Measurements from ENCODE around the gene CCL16. TPM values are rescaled to one million over a fixed set of nuclear protein-coding genes. Genes with fewer than 3 reads are reported as not detected.
"Not testable (repeated sequence)": the region's sequence is repeated elsewhere in the genome, so short reads cannot be mapped to it uniquely, and the experiment has no call there.

Gene CCL16
- total and polyA plus RNA-seq, 5 donors from 2014 or later: not detected

DNA sequence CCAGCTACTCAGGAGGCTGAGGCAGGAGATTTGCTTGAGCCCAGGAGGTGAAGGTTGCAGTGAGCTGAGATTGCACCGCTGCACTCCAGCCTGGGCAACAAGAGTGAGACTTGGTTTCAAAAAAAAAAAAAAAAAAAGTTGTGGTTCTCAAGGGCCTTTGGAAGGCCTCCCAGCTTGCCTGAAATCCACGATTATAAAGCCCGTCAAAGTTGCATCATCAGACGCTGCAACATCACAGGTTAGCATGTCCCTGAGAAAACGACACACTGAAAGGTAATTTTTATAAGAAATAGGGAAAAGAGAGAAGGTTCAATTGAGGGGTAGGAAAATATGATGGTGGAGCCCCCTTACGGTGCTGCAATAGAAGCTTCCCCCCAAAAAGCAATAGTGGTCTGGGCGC, 33.2 kb downstream of the CCL16 start:
- H3K36me3 ChIP-seq (ENCODE audit: control insufficient read depth, insufficient read depth, low read length): no peaks in the 10 kb centered on the region
- no peaks in the 10 kb centered on the region for H3K4me1 ChIP-seq (ENCODE audit: control insufficient read depth, insufficient read depth, low read length, poor library complexity, severe bottlenecking)
- no peaks in the 10 kb centered on the region for H3K9me3 ChIP-seq (ENCODE audit: control insufficient read depth in 2 of 2, low read length in 2 of 2)
- no peak overlapping the region for H3K4me3 ChIP-seq (ENCODE audit: low read depth, low read length)
- Mint-ChIP-seq H3K27me3 (peaks cover 22% of the 10 kb centered on the region), H3K36me3 (no peaks in the 10 kb centered on the region), H3K27ac (no peak overlapping the region), H3K4me1 (peaks cover 0 to 4% (median 0%) of the 10 kb centered on the region in 4 donors), H3K4me3 (no peak overlapping the region), H3K9me3 (no peaks in the 10 kb centered on the region)
- H3K27ac ChIP-seq (ENCODE audit: insufficient read depth, low read length, poor library complexity, severe bottlenecking): no peak overlapping the region
- H3K27me3 ChIP-seq (ENCODE audit: control insufficient read depth, insufficient read depth, low read length): no peaks in the 10 kb centered on the region
- no peak for ATAC-seq (ENCODE audit: low read depth in 2 of 2)
- no peak for DNase-seq

- H3K27me3 Mint-ChIP-seq: peaks cover 22% of the 10 kb centered on the region
- H3K4me3 Mint-ChIP-seq: no peak overlapping the region
- ATAC-seq (ENCODE audit: low read depth in 2 of 2): peak; percentile 67 to 82
- Histone ChIP-seq H3K36me3 (ENCODE audit: control insufficient read depth, insufficient read depth, low read length) (no peaks in the 10 kb centered on the region), H3K27me3 (ENCODE audit: control insufficient read depth, insufficient read depth, low read length) (no peaks in the 10 kb centered on the region), H3K9me3 (ENCODE audit: control insufficient read depth in 2 of 2, low read length in 2 of 2) (no peaks in the 10 kb centered on the region), H3K4me3 (ENCODE audit: low read depth, low read length) (no peak overlapping the region), H3K27ac (ENCODE audit: insufficient read depth, low read length, poor library complexity, severe bottlenecking) (no peak overlapping the region), H3K4me1 (ENCODE audit: control insufficient read depth, insufficient read depth, low read length, poor library complexity, severe bottlenecking) (no peaks in the 10 kb centered on the region)
- H3K9me3 Mint-ChIP-seq: no peaks in the 10 kb centered on the region
- peak in 2 of 3 donors; percentile 11 to 60 for DNase-seq
- H3K27ac Mint-ChIP-seq: no peak overlapping the region
- peaks cover 0 to 4% (median 0%) of the 10 kb centered on the region in 4 donors for H3K4me1 Mint-ChIP-seq
- no peaks in the 10 kb centered on the region for H3K36me3 Mint-ChIP-seq
Measured at GRCh38 chr17:35947156-35947585, 34.1 kb downstream of the CCL16 start.

GRCh38 chr17:35944151-35944550, 37.1 kb downstream of the CCL16 start:
- no peaks in the 10 kb centered on the region for H3K36me3 ChIP-seq (ENCODE audit: control insufficient read depth, insufficient read depth, low read length)
- no peak for ATAC-seq (ENCODE audit: low read depth in 2 of 2)
- H3K27ac ChIP-seq (ENCODE audit: insufficient read depth, low read length, poor library complexity, severe bottlenecking): no peak overlapping the region
- H3K4me1 Mint-ChIP-seq: no peaks in the 10 kb centered on the region
- H3K27me3 ChIP-seq (ENCODE audit: control insufficient read depth, insufficient read depth, low read length): no peaks in the 10 kb centered on the region
- H3K36me3 Mint-ChIP-seq: no peaks in the 10 kb centered on the region
- H3K9me3 Mint-ChIP-seq: no peaks in the 10 kb centered on the region
- peaks cover 23% of the 10 kb centered on the region for H3K27me3 Mint-ChIP-seq
- no peaks in the 10 kb centered on the region for H3K9me3 ChIP-seq (ENCODE audit: control insufficient read depth in 2 of 2, low read length in 2 of 2)
- no peak overlapping the region for H3K27ac Mint-ChIP-seq
- DNase-seq: no peak
- H3K4me1 ChIP-seq (ENCODE audit: control insufficient read depth, insufficient read depth, low read length, poor library complexity, severe bottlenecking): no peaks in the 10 kb centered on the region
- H3K4me3 Mint-ChIP-seq: no peak overlapping the region
- H3K4me3 ChIP-seq (ENCODE audit: low read depth, low read length): no peak overlapping the region

DNA sequence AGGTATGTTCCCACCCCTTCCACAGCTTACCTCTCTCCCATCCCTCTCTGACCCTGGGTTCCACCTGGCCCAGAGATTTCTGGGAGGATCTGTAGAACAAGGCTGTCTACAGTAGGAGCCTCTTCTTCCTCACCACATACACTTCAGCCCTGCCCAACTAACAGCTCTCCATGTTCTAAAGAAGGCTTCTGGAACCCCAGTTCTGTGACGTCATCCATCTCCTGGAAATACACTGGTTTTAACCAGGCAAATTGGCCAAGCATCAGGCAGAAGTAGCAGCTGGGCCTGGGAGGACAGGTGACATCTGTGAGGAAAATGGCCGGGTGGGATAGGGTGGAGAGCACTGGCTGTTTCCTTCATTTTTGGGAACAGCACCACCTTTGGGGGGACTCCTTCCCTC, 37.8 kb downstream of the CCL16 start, which contains the start of gene LYZL6:
LYZL6 (minus strand) TSS at position 177 of the 400 bp plus-strand sequence. CDS start 4,357 bp downstream, outside the sequence.
- H3K9me3 Mint-ChIP-seq: no peaks in the 10 kb centered on the region
- H3K27ac Mint-ChIP-seq: no peak within 1 kb of the TSS
- H3K27me3 ChIP-seq (ENCODE audit: control insufficient read depth, insufficient read depth, low read length): peaks cover 3% of the 10 kb centered on the region
- no peak for DNase-seq
- no peak within 1 kb of the TSS for H3K27ac ChIP-seq (ENCODE audit: insufficient read depth, low read length, poor library complexity, severe bottlenecking)
- no peak for ATAC-seq (ENCODE audit: low read depth in 2 of 2)
- H3K36me3 ChIP-seq (ENCODE audit: control insufficient read depth, insufficient read depth, low read length): no peaks in the 10 kb centered on the region
- H3K36me3 Mint-ChIP-seq: no peaks in the 10 kb centered on the region
- no peaks in the 10 kb centered on the region for H3K9me3 ChIP-seq (ENCODE audit: control insufficient read depth in 2 of 2, low read length in 2 of 2)
- no peaks in the 10 kb centered on the region for H3K4me1 Mint-ChIP-seq
- no peak within 1 kb of the TSS for H3K4me3 Mint-ChIP-seq
- H3K4me1 ChIP-seq (ENCODE audit: control insufficient read depth, insufficient read depth, low read length, poor library complexity, severe bottlenecking): no peaks in the 10 kb centered on the region
- H3K4me3 ChIP-seq (ENCODE audit: low read depth, low read length): no peak within 1 kb of the TSS
- peaks cover 21% of the 10 kb centered on the region for H3K27me3 Mint-ChIP-seq

- no peak overlapping the region for H3K4me3 Mint-ChIP-seq
- Histone ChIP-seq H3K27ac (ENCODE audit: insufficient read depth, low read length, poor library complexity, severe bottlenecking) (no peak overlapping the region), H3K9me3 (ENCODE audit: control insufficient read depth in 2 of 2, low read length in 2 of 2) (no peaks in the 10 kb centered on the region), H3K4me3 (ENCODE audit: low read depth, low read length) (no peak overlapping the region), H3K36me3 (ENCODE audit: control insufficient read depth, insufficient read depth, low read length) (no peaks in the 10 kb centered on the region), H3K27me3 (ENCODE audit: control insufficient read depth, insufficient read depth, low read length) (peaks cover 3% of the 10 kb centered on the region), H3K4me1 (ENCODE audit: control insufficient read depth, insufficient read depth, low read length, poor library complexity, severe bottlenecking) (no peaks in the 10 kb centered on the region)
- no peaks in the 10 kb centered on the region for H3K36me3 Mint-ChIP-seq
- peaks cover 26% of the 10 kb centered on the region for H3K27me3 Mint-ChIP-seq
- no peaks in the 10 kb centered on the region for H3K9me3 Mint-ChIP-seq
- no peak overlapping the region for H3K27ac Mint-ChIP-seq
- DNase-seq: no peak
- H3K4me1 Mint-ChIP-seq: no peaks in the 10 kb centered on the region
- ATAC-seq (ENCODE audit: low read depth in 2 of 2): no peak
Measured at GRCh38 chr17:35942588-35943186, 38.6 kb downstream of the CCL16 start.

DNA sequence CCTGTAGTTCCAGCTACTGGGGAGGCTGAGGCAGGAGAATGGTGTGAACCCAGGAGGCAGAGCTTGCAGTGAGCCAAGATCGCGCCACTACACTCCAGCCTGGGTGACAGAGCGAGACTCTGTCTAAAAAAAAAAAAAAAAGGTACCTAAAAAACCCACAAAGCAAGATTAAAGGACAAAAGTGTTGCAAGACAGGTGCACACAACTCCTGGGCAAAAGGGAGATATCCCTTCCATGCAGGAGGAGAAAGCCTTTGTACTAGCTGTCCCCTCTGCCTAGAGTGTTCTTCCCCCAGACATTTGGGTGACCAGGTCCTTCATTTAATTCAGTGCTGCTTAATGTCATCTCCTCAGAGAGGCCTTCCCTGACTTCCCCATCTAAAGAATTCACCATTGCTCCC, 42.8 kb downstream of the CCL16 start:
- not testable (repeated sequence) for H3K9me3 ChIP-seq (ENCODE audit: control insufficient read depth in 2 of 2, low read length in 2 of 2); H3K4me1 Mint-ChIP-seq; H3K27ac ChIP-seq (ENCODE audit: insufficient read depth, low read length, poor library complexity, severe bottlenecking); DNase-seq; H3K27me3 ChIP-seq (ENCODE audit: control insufficient read depth, insufficient read depth, low read length); H3K9me3 Mint-ChIP-seq; H3K36me3 ChIP-seq (ENCODE audit: control insufficient read depth, insufficient read depth, low read length); H3K4me1 ChIP-seq (ENCODE audit: control insufficient read depth, insufficient read depth, low read length, poor library complexity, severe bottlenecking); H3K4me3 Mint-ChIP-seq; H3K4me3 ChIP-seq (ENCODE audit: low read depth, low read length); H3K36me3 Mint-ChIP-seq; ATAC-seq (ENCODE audit: low read depth in 2 of 2); H3K27ac Mint-ChIP-seq
- H3K27me3 Mint-ChIP-seq: peaks cover 25% of the 10 kb centered on the region

DNA sequence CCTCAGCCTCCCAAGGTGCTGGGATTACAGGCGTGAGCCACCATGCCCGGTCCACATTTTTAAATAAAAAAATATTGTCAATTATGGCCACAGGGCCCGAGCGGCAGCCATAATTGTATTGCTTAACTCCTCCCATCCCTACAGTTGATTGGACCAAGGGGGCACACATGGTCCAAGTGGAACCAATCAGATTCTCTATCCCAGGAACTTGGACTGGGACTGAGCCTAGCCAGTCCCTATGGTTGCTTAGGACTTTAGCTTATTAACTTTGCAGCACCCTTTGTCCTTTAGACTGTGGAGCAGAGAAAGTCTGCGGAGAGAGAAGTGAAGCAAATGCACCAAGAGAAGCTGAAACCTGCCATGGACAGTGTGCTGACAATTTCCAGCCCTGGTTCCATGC, 45.2 kb downstream of the CCL16 start:
- ATAC-seq (ENCODE audit: low read depth in 2 of 2) (no peak), DNase-seq (no peak)
- Histone ChIP-seq H3K4me3 (ENCODE audit: low read depth, low read length) (no peak overlapping the region), H3K27ac (ENCODE audit: insufficient read depth, low read length, poor library complexity, severe bottlenecking) (no peak overlapping the region), H3K9me3 (ENCODE audit: control insufficient read depth in 2 of 2, low read length in 2 of 2) (no peaks in the 10 kb centered on the region), H3K4me1 (ENCODE audit: control insufficient read depth, insufficient read depth, low read length, poor library complexity, severe bottlenecking) (no peaks in the 10 kb centered on the region), H3K27me3 (ENCODE audit: control insufficient read depth, insufficient read depth, low read length) (peaks cover 3% of the 10 kb centered on the region), H3K36me3 (ENCODE audit: control insufficient read depth, insufficient read depth, low read length) (no peaks in the 10 kb centered on the region)
- Mint-ChIP-seq H3K4me3 (no peak overlapping the region), H3K27ac (no peak overlapping the region), H3K27me3 (peaks cover 30% of the 10 kb centered on the region), H3K36me3 (no peaks in the 10 kb centered on the region), H3K9me3 (no peaks in the 10 kb centered on the region), H3K4me1 (no peaks in the 10 kb centered on the region)

DNA sequence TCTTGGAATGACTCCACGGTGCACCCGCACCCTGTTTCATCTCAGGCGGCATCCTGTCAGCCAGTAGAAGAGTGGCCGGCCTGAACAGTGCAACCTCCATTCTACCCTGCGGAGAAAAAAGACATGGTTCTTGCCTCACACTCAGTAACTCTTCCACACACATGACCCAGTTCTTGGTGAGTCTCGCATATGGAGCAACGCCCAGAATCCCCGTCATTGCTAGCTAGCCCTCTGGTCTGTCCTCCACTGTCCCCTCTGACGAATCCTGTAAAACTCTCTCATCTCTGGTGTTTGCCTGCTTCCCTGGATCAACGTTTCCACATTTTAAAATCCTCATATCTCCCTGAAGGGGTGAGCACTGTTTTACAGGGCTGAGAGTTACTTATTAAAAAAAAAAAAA, 46.5 kb downstream of the CCL16 start:
- H3K4me3 Mint-ChIP-seq: no peak overlapping the region
- no peaks in the 10 kb centered on the region for H3K9me3 Mint-ChIP-seq
- no peaks in the 10 kb centered on the region for H3K9me3 ChIP-seq (ENCODE audit: control insufficient read depth in 2 of 2, low read length in 2 of 2)
- peaks cover 0 to 12% (median 8%) of the 10 kb centered on the region in 4 donors for H3K4me1 Mint-ChIP-seq
- H3K27ac Mint-ChIP-seq: no peak overlapping the region
- H3K4me1 ChIP-seq (ENCODE audit: control insufficient read depth, insufficient read depth, low read length, poor library complexity, severe bottlenecking): peaks cover 8% of the 10 kb centered on the region
- DNase-seq: no peak
- H3K4me3 ChIP-seq (ENCODE audit: low read depth, low read length): no peak overlapping the region
- no peak for ATAC-seq (ENCODE audit: low read depth in 2 of 2)
- H3K27me3 ChIP-seq (ENCODE audit: control insufficient read depth, insufficient read depth, low read length): peaks cover 3% of the 10 kb centered on the region
- no peak overlapping the region for H3K27ac ChIP-seq (ENCODE audit: insufficient read depth, low read length, poor library complexity, severe bottlenecking)
- H3K27me3 Mint-ChIP-seq: peaks cover 22% of the 10 kb centered on the region
- no peaks in the 10 kb centered on the region for H3K36me3 ChIP-seq (ENCODE audit: control insufficient read depth, insufficient read depth, low read length)
- no peaks in the 10 kb centered on the region for H3K36me3 Mint-ChIP-seq

Measured in CD4-positive, CD25-positive, alpha-beta regulatory T cell (primary cell).